HG03558 (cell line): ENCODE results near the gene RAD51B.

ENCODE experiments used
- ATAC-seq: cut with Tn5 transposase; IDR thresholded peaks from one replicate; pipeline ENCODE4 v1.9.1; 2021; ENCODE audit warnings: moderate number of reproducible peaks; ENCODE audit not compliant: unreplicated experiment; ENCODE audit errors: extremely low read depth

The RAD51B gene

DNA sequence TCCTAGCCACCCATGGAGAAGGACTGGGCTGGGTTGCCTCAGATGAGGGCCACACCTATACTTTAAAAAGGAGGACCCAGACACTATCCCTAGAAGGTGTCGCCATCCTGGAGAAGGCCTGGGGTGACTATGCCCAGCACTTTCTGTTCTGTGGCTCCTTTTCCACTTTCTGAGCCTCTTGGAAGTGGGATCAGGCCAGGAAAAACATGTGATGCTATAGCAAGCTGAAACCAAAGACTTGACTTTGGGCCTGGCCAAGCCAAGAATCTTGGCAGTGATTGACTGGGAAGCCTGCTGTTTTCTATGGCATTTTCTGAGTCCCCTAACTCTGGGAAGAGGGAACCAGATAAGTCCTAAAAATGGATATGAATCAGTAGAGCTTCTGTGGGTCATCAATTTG is 641.0 kb downstream of the RAD51B start:
- ATAC-seq, result no peak

DNA sequence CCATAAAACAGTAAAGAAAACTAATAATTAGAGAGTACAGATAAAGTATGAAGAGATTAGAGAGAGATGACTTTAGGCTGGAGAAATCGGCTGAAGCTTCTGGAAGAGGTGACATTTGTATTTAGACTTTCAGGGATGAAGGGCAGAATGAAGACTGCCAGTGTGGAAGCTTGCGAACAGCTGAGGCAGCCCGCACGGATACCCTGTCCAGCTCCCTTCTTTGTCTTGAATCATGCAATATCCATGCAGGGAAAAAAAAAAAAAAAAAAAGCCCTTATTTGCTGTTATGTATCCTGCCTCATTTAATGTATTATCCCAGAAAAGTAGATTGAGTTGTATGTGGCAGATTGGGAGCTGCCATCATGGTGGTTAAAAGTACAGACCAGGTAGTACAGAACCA is 641.5 kb downstream of the RAD51B start:
- ATAC-seq, result no peak

GRCh38 chr14:68462683-68463082 is 643.1 kb downstream of the RAD51B start:
- ATAC-seq, result no peak

GRCh38 chr14:68463299-68463698 is 643.7 kb downstream of the RAD51B start:
- ATAC-seq, result no peak

DNA sequence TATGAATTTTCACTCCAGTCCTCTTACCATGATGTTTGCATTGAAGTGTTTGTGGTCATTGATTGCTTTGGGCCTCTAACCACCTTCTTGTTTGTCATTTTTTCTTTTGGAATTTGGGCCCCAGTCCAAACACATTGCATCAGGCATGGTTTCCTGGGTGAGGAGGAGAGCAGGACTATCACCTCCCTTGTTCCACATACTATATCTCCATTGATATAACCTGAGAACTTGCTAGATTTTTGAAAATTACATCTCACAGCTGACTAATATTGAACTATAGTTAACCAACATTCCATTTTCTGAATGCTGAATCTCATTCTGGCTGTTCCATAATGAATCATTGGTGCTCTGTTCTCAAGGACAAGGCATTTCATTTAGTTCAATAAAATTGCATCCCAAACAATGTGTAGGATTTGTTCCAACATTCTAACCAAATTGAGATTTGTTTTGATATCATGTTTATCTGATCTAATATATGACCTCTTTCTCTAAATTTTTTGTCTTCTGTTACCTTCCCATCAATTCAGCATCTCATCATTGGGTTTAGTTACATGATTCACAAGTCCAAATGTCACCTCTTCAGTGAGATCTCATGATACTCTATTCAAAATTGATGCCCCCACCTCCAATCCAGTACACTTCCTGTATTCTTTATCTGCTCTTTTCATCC is 644.3 kb downstream of the RAD51B start:
- ATAC-seq, result no peak

DNA sequence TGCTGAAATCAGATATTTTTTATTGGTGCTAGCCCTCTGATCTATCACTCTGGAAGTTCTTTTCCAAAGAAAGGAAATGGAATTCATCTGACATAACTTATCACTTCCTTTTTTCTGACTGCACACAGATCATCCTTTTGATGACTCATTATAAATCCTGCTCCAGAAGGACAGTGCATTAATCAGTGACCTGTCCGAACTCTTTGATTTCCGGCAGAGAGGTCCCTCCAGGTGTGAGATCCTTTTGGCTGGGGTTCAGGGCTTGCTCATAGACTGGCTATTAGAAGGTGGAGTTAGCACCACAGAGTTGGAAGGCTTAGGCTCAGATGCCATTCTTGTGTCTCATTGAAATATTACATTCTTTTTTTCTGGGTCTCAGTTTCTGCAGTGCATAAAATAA is 645.1 kb downstream of the RAD51B start:
- no peak for ATAC-seq

DNA sequence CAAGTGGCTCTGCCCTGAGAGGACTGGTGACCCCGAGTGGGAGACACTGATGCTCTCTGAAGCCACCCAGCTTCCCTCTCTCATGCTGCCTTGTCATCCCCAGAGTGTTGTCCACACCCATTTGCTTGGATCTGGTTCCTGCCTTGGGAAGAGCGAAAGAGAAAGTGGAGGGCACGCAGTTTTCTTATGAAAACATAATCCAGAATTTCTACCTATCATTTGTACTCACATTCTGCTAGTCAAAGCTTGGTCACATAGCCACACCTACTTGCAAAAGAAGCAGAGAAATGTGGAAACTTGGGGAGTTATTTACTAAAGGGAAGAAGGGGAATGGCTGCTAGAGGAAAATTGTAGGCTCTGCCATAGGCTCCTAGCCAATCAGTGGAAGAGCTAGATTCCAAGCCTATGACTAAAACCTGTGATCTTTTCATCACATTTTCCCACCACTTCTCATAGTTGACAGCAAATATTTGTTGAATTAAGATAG is 647.0 kb downstream of the RAD51B start:
- no peak for ATAC-seq

DNA sequence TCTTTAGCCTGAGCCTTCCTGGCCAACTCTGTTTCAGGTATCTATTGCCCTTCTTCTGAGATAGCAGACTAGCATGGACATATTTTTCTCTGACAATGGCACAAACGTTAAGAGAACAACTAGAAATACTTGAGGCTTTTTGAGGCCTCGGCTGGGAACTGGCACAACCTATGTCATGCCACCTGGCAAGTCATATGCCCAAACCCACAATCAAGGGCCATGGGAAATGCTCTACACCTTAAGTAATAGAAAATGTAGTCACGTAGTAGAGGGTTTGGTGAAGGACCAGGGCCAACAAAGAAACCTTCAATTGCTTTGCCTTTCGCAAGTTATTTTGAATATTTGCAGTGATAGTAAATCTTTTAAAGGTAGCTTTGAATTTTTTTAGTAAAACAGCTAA is 647.8 kb downstream of the RAD51B start:
- ATAC-seq, result no peak

GRCh38 chr14:68468437-68469207 is 649.0 kb downstream of the RAD51B start:
- no peak for ATAC-seq

DNA sequence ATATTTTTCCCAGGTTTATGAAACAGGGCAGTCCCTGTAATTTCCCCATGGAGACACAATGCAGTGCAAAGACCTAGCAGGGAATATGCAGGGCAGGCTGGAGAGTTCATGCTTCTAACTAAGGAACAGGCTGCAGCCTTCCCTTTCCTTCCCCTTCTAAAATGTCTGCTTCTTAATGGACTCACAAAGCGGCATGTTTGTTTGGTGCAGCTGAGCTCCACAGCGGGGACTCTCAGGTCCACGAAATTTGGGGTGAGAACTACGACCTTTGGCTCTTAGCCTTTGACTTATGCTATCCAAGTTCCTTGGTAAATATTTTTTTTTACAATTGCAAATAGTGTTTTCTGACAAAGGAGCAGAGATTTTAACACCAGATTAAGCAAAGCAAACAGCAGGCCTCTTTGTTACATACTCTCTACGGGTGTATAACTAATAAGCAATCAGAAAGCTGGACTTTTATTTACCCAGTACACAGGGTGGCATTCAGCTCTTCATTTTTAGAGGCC is 649.7 kb downstream of the RAD51B start:
- no peak for ATAC-seq

- ATAC-seq, result no peak
These were observed 650.8 kb downstream of the RAD51B start for GRCh38 chr14:68470361-68470760.

- ATAC-seq, result no peak
These were observed 651.7 kb downstream of the RAD51B start for GRCh38 chr14:68471029-68471963.

DNA sequence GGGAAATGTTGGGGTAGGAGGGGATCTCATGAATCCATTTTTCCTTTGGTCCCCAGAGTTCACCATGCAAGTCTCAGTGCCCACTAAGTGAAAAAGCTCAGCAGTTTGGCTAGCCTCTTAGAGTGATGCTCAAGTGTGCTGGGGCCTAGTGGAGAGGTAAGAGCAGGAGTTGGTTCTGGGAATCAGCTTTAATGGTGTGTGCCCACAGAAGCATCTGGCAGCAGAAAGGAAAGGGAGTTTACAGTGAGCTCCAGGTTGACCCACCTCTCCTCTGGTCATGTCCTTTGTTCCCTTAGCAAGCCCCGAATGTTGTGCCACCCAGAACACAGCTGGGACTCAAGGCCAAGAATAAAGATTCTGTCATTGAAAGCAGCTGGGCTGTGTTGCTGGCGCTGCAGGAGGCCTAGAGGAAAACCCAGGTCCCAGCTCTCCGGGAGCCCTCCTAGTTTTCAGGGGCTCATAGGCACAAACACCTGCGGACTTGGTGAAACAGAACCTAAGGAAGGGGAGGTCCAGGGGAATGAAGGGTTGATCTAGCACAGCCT is 652.5 kb downstream of the RAD51B start:
- ATAC-seq, result no peak

GRCh38 chr14:68473069-68473468 is 653.5 kb downstream of the RAD51B start:
- no peak for ATAC-seq

- ATAC-seq, result no peak
These were observed 654.2 kb downstream of the RAD51B start for GRCh38 chr14:68473794-68474193.

DNA sequence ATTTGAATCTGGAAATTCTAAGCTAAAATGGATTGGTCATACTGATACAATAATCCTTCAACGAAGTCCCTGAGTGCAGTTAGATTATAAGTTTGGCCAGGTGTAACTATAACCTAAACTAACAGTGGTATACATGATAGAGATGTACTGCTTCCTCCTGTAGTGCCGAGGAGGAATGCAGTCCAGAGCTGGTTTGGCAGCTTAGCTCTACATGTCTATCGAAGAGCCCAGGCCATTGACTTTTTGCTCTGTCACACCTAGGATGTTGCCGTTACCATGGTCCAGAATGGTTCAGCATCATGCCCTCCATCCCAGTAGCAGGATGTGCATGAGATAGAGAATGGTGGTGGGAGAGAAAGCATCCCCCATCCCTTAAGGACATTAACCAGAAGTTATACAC is 655.2 kb downstream of the RAD51B start:
- no peak for ATAC-seq

DNA sequence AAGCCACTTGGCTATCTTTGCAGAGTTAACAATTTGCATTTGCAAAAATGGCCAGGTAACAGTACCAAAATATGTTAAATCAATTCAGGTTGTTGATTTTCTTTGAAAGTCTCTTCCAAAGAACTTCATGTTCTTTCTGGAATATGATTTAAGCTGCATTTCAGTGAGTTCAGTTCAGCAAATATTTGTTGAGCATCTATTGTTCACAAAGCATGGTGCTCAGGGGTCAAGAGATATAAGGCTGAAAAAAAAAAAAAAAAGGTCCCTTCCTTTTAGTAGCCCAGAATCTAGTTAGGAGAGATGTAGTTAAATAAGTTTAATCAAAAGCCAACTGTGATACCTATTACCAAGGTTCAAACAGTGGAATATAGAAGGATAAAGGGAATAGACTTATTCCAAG is 656.2 kb downstream of the RAD51B start:
- no peak for ATAC-seq

DNA sequence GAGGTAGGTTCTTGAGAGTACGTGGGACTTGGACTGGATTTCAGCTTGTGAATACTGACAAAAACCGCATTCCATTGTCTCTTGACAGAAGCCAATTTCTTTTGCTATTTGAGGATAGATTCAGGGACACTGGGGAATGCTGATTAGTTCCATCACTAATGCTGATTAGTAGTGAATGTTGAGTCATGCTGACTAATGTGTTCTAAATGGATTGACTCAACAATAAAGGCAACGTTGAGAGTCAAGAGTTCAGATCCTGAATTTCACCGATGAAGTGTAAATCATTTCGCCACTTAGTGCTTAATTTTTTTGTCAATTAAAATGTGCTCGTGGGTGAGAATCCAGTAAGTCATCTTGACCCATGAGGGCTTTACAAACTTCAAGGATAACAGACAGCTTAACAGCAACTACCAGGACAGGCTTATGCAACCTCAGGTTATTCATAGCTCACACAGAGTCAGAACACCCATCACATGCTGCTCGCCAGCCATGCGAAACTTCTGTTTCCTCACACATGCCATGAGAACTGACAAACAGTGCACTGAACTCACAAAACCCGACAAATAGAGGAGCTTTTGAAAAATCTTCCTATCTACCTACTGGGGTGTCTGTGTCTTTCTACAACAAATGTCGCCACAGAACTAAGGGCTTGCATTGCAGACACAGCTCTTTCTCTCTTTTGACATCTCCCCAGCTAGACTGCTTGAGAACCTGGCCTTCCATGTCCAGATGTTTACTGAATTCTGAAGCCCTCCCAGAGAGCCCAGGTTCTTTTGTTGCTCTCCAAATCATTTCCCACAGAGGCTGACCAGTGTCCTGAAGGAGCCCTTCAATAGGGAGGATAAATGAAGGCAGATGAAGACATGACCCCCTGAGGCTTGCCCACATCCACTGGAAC is 656.9 kb downstream of the RAD51B start:
- ATAC-seq, result peak; percentile 80

GRCh38 chr14:68477110-68477455 is 657.5 kb downstream of the RAD51B start:
- no peak for ATAC-seq
